Coronary artery (tissue), 2 donors: ENCODE data around the gene MYADML2.

Experiments
- DNase-seq: peaks from one replicate; pipeline ENCODE4 v3.0.0-alpha.2; 2017; ENCODE audit warnings: low spot score
- H3K27ac ChIP-seq, 2 donors: fragments of 200-600 bp; sonication (generic); one replicate each; pipeline ENCODE4 v1.5.1; 2016 to 2019
- H3K4me3 ChIP-seq: fragments of 200-600 bp; sonication (generic); 2 replicates; pipeline ENCODE4 v1.5.1; 2016; ENCODE audit warnings: mild to moderate bottlenecking, moderate library complexity
- CTCF ChIP-seq: fragments of 200-600 bp; sonication (generic); IDR thresholded peaks from one replicate; pipeline ENCODE4 v1.5.1; 2019; ENCODE audit warnings: antibody characterized with exemption

The MYADML2 gene

DNA sequence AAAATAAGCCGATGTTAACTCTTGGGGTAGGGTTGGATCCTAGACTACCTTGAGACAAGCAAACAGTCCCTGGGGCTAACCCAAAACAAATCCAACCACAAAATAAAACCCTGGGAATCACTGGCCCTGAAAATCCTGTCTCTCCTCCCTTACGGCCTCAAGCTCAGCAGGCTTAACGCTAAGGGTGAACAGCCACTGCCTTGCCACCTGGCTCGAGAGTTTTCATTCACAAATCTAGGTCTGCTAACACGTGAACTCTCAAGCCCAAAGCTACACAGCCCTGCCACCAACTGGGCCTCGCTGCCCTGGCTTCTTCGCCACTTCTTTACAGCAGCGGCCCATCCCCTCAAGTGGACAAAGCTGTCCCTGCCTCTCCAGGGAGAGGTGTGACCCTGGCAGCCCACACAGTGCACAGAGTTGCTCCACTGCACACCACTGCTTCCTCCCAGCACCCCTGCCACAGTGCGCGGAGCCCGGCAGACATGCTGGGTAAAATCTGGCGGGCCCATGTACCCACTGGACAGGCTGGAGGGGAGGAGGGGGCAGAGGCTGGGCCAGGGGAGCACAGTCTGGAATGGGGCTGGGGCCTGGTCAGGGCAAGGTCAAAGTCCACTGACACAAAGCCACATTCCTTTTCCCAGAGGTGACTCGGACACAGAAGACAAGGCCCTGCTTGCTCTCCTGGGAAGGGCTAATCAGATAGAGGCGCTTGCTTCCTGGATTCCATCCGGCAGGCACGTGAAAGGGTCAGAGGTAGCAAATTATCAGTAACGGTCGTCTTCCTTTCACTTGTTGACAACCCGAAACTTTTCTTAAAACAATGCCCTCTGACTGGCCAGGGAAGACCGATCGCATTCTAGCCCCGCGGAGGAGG lies 36.8 kb downstream of the MYADML2 start:
- peak overlapping the region; percentile 1 to 87 for H3K27ac ChIP-seq
- TF ChIP-seq CTCF, result no peak
- no peak for DNase-seq

DNA sequence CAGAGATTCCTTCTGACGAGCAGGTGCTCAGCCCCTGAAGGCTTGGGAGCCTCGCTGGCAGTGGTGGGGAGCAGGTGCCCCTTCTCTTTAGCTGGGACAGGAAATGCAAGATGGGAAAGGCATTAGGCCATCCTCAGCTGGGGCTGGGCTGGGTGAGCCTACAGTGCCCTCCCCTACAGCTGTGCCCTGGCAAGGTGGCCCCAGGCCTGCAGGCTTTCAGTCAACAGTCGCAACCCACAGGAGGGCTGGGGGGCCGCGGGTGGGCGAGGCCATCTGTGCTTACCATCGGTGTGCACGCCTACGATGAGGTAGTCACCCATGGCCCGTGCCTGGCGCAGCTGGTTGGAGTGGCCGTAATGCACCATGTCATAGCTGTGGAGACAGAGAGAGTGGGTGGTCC lies 37.8 kb downstream of the MYADML2 start:
- H3K27ac ChIP-seq, result no peak overlapping the region
- DNase-seq, result no peak
- no peak overlapping the region for H3K4me3 ChIP-seq
- no peak for TF ChIP-seq CTCF

More for the DNA sequence above, 36.8 kb downstream of the MYADML2 start:
- H3K4me3 ChIP-seq, result peak overlapping the region; percentile 86

DNA sequence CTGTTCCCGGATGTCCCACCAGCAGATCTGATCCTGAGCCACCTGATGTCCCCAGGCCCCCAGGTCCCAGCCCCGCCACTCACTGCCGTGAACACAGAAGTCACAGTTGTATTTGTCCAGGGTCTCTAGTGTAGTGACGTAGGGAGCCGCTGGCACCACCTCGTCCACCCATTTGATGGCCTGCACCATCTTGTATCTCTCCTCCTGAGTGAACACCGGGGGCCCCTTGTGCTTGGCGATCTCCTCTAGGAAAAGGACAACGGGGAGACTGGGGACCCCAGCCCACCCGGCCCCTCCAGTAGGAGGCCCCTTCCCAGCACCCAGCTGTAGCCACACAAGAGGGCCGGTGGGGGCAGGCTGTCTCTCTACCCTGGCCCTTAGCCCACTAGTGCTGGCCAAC lies 38.2 kb downstream of the MYADML2 start:
- no peak overlapping the region for H3K4me3 ChIP-seq
- TF ChIP-seq CTCF, result no peak
- no peak overlapping the region for H3K27ac ChIP-seq
- DNase-seq, result no peak

DNA sequence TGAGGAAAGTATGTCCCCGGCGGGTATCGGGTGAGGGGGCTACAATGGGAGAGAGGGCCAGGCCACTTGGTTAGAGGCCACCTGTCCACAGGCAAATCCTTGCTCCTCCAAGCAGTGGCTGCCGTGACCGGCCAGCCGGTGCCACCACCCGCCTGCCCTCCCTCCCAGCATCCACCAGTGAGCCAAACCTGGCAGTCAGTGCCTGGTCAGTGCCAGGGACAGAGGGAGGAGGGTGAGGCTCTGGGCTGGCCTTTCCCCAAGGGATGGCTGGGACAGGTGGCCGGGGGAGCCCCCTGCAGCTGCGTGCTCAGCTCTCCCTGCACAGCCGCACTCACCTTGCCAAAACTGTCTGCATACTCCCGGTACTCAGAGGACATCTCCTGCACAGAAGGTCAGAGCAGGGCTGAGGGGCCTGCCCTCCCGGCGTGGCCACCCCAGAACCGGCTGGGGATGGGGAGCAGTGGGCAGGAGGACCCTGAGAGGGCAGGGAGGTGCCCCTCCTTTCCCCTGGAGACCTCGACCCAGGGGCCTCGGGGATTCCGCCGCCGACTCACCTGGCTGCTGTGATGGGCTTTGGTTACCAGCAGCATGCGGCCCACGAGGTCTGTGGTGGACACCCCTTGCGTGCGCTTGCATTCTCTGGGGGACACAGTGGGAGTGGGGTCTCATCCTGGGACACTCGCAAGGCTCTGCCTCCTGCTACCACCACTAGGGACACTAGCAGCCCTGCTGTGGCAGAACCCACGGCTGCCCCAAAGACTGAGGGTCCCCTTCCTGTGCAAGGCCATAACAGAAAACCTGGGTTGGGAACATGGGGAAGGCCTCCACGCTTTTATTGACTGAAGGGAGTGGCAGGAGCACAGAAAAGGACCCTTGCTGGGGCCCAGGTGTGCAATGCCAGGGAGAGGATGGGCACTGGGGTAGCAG lies 39.6 kb downstream of the MYADML2 start:
- no peak for DNase-seq
- TF ChIP-seq CTCF, result no peak
- H3K27ac ChIP-seq, result no peak overlapping the region
- H3K4me3 ChIP-seq, result no peak overlapping the region

DNA sequence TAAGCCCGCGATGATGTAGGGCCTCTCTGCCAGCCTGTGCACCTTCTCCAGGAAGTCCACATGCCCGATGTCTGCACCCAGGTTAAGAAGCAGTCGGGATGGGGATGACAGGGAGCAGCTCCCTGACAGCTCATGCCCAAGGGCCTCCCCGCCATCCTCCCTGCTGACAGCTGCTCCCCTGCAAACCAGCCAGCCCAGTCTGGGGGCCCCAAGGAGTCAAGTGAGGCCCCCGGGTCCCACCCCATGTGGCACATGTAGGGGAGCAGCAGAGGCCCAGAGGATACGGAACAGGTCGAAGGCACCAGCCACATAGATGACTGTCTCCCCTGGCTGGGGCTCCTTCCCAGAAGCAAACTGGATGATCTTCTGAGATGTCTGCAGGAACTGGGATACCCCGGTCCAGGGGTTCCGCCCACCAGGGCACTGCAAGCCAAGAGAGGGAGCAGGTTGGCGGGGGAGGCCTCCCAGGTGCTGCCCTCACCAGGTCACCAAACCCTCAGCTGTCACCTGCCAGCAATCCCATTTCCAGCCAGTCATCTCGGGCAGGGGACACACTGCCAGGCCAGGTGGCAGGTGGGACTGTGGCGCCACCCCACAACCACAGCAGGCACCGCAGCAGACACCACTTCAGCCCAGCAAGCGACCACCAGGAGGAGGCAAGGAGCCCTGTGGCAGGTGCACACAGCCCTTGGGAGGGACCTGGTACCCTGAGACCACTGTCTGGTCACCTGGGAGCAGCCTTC lies 40.4 kb downstream of the MYADML2 start:
- no peak overlapping the region for H3K27ac ChIP-seq
- no peak for TF ChIP-seq CTCF
- no peak for DNase-seq
- H3K4me3 ChIP-seq, result no peak overlapping the region

GRCh38 chr17:81905993-81906392 lies 41.0 kb downstream of the MYADML2 start:
- DNase-seq, result no peak
- Histone ChIP-seq H3K4me3 (no peak overlapping the region), H3K27ac (no peak overlapping the region)
- TF ChIP-seq CTCF, result no peak
